K562 (cell line): ENCODE results near the gene WDR91. TPM values are rescaled to one million over a fixed set of nuclear protein-coding genes. Genes with fewer than 3 reads are reported as not detected.
A peak's percentile ranks its signal among the peaks of the same experiment; 100 is the strongest.

Source experiments
- GTF2F1 ChIP-seq: IDR thresholded peaks from 2 replicates; pipeline ENCODE4 v1.6.1; 2011; ENCODE audit warnings: low read depth, low read length, improper control_type of control experiment
- POLR2G ChIP-seq: fragments of 200-400 bp; formaldehyde crosslinking; IDR thresholded peaks from 2 replicates; pipeline ENCODE4 v1.6.1; 2017; ENCODE audit warnings: low read depth, mild to moderate bottlenecking, antibody characterized with exemption, low read length, moderate library complexity
- polyA plus RNA-seq, 8 experiments: library from polyadenylated mRNA; depleted of rRNA in 4 of 8; stranded (reverse) in 5 of 8; unstranded in 3 of 8; fragments of >200 nt; fragmentation: Nextera tagmentation in 2 of 8; fragmentation: Illumina TruSeq in 1 of 8; extraction: Ambion mirVana in 2 of 8; extraction: Trizol in 1 of 8; gene quantifications; 2 replicates each; pipeline versions ENCODE4 v1.2.1 to v1.2.3, GENCODE V29; 2011 to 2014; ENCODE audit warnings: inconsistent platforms in 1 of 8, missing spikeins in 1 of 8
- total RNA-seq, 7 experiments: library from RNA; depleted of rRNA in 6 of 7; stranded (reverse); fragments of >200 nt in 6 of 7; fragmentation: Illumina TruSeq in 2 of 7; extraction: Trizol in 2 of 7; gene quantifications; 2 replicates each; pipeline versions ENCODE4 v1.2.1 to v1.2.3, GENCODE V29; 2011 to 2021; ENCODE audit warnings: low replicate concordance in 1 of 7
- TF ChIP-seq, protein P1 (sequence below): fragments of 450-650 bp; IDR thresholded peaks from 2 replicates; pipeline ENCODE4 v1.6.1; 2016; ENCODE audit warnings: mild to moderate bottlenecking, moderate library complexity

Gene WDR91
- total and polyA plus RNA-seq, 9 of the 15 experiments (the other 6 are each of a cell fraction or from before 2014, with no cell fraction given): 1.9 to 18.2 (median 9.8) TPM

DNA sequence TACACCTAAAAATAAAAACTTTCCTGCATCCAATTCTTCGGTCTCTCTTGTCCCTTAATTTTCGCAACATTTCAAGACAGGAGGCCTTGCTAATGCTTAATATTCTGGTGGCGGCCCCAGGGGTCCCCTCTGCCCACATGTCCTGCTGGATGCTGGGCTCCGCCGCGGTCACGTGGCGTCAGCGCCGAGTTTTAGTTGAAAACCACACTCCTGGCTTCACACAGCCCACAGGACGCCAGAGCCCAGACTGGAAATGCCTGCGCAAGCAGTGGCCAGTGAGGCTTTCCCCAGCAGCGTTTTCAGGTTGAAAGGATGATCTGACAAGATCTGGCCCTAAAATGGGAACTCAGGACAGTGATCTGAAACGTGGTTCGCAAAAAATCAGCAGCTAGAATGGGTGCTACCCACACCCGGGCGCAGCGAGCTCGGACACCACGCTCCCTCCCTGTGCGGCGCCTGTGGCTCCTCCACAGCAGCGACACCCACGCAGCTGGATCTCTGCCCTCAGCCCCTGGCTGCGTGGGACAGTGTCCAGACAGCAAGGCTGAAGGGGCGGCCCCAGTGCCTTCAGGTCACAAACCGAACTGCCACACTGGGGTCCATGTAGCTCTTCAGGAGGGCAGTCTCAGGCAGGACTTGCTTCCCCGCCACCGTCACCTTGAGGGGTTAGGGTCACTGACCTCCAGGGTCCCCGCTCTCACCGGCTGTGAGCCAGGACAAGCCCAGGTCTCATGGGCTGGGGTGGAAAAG lies 29.2 kb downstream of the WDR91 start (continued):
- TF ChIP-seq, protein P1, sequence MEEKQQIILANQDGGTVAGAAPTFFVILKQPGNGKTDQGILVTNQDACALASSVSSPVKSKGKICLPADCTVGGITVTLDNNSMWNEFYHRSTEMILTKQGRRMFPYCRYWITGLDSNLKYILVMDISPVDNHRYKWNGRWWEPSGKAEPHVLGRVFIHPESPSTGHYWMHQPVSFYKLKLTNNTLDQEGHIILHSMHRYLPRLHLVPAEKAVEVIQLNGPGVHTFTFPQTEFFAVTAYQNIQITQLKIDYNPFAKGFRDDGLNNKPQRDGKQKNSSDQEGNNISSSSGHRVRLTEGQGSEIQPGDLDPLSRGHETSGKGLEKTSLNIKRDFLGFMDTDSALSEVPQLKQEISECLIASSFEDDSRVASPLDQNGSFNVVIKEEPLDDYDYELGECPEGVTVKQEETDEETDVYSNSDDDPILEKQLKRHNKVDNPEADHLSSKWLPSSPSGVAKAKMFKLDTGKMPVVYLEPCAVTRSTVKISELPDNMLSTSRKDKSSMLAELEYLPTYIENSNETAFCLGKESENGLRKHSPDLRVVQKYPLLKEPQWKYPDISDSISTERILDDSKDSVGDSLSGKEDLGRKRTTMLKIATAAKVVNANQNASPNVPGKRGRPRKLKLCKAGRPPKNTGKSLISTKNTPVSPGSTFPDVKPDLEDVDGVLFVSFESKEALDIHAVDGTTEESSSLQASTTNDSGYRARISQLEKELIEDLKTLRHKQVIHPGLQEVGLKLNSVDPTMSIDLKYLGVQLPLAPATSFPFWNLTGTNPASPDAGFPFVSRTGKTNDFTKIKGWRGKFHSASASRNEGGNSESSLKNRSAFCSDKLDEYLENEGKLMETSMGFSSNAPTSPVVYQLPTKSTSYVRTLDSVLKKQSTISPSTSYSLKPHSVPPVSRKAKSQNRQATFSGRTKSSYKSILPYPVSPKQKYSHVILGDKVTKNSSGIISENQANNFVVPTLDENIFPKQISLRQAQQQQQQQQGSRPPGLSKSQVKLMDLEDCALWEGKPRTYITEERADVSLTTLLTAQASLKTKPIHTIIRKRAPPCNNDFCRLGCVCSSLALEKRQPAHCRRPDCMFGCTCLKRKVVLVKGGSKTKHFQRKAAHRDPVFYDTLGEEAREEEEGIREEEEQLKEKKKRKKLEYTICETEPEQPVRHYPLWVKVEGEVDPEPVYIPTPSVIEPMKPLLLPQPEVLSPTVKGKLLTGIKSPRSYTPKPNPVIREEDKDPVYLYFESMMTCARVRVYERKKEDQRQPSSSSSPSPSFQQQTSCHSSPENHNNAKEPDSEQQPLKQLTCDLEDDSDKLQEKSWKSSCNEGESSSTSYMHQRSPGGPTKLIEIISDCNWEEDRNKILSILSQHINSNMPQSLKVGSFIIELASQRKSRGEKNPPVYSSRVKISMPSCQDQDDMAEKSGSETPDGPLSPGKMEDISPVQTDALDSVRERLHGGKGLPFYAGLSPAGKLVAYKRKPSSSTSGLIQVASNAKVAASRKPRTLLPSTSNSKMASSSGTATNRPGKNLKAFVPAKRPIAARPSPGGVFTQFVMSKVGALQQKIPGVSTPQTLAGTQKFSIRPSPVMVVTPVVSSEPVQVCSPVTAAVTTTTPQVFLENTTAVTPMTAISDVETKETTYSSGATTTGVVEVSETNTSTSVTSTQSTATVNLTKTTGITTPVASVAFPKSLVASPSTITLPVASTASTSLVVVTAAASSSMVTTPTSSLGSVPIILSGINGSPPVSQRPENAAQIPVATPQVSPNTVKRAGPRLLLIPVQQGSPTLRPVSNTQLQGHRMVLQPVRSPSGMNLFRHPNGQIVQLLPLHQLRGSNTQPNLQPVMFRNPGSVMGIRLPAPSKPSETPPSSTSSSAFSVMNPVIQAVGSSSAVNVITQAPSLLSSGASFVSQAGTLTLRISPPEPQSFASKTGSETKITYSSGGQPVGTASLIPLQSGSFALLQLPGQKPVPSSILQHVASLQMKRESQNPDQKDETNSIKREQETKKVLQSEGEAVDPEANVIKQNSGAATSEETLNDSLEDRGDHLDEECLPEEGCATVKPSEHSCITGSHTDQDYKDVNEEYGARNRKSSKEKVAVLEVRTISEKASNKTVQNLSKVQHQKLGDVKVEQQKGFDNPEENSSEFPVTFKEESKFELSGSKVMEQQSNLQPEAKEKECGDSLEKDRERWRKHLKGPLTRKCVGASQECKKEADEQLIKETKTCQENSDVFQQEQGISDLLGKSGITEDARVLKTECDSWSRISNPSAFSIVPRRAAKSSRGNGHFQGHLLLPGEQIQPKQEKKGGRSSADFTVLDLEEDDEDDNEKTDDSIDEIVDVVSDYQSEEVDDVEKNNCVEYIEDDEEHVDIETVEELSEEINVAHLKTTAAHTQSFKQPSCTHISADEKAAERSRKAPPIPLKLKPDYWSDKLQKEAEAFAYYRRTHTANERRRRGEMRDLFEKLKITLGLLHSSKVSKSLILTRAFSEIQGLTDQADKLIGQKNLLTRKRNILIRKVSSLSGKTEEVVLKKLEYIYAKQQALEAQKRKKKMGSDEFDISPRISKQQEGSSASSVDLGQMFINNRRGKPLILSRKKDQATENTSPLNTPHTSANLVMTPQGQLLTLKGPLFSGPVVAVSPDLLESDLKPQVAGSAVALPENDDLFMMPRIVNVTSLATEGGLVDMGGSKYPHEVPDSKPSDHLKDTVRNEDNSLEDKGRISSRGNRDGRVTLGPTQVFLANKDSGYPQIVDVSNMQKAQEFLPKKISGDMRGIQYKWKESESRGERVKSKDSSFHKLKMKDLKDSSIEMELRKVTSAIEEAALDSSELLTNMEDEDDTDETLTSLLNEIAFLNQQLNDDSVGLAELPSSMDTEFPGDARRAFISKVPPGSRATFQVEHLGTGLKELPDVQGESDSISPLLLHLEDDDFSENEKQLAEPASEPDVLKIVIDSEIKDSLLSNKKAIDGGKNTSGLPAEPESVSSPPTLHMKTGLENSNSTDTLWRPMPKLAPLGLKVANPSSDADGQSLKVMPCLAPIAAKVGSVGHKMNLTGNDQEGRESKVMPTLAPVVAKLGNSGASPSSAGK: no peak
- TF ChIP-seq POLR2G (peak; percentile 47), GTF2F1 (no peak)
